HepG2 (cell line): ENCODE data around the gene TAF1B. TPM values are rescaled to one million over a fixed set of nuclear protein-coding genes. Genes with fewer than 3 reads are reported as not detected.

Source experiments
- ATAC-seq: fragments of 200-7000 bp; cut with Tn5 transposase; 3 replicates; pipeline ENCODE4 v1.9.1; 2020; ENCODE audit warnings: mild to moderate bottlenecking, moderate library complexity
- BruUV-seq: library from RNA; stranded (reverse); fragments of 400-500 nt; replicated peaks from 2 replicates; lab custom pipeline; 2021; lab: Mats Ljungman, UMichigan
- CTCF ChIA-PET: fragments of 300-600 bp; formaldehyde crosslinking; extraction: SDS; loops from one replicate; lab custom pipeline; 2021; ENCODE audit warnings: low total read pairs, inconsistent platforms, low intra/inter-chr PET ratio; lab: Yijun Ruan, JAX
- POLR2A ChIA-PET: fragments of 350-600 bp; sonication (Branson Sonifier 250); formaldehyde crosslinking; loops from one replicate; lab custom pipeline; 2020; ENCODE audit warnings: antibody characterized with exemption, inconsistent platforms; lab: Yijun Ruan, JAX
- DNase-seq: peaks from one replicate; pipeline ENCODE4 v3.0.0-alpha.2; 2015; ENCODE audit warnings: low spot score
- FAIRE-seq: peaks from 3 replicates; lab custom pipeline; 2011; peaks lifted over from hg19 to GRCh38; lab: Jason Lieb, UNC
- H2AFZ ChIP-seq: one replicate; pipeline ENCODE4 v1.6.1; 2011; ENCODE audit warnings: low read length, inconsistent platforms
- H3K27ac ChIP-seq: fragments of 300-600 bp; 3 replicates; pipeline ENCODE4 v1.8.0; 2011; ENCODE audit warnings: mixed run types, mild to moderate bottlenecking, mixed read lengths, low read length, inconsistent platforms; ENCODE audit not compliant: insufficient read depth; ENCODE audit errors: extremely low read length
- H3K27me3 ChIP-seq, 2 experiments: fragments of 200-600 bp in 1 of 2; 2 replicates in 1 of 2; 3 replicates in 1 of 2; pipeline versions ENCODE4 v1.6.0 to v1.8.0; 2011; ENCODE audit warnings: low read length in 2 of 2, mild to moderate bottlenecking in 2 of 2, moderate library complexity in 2 of 2, inconsistent platforms in 1 of 2; ENCODE audit not compliant: insufficient read depth in 2 of 2, control insufficient read depth in 1 of 2
- H3K36me3 ChIP-seq, 2 experiments: fragments of 200-600 bp in 1 of 2; replicated peaks in 1 of 2; 2 replicates in 1 of 2; 3 replicates in 1 of 2; pipeline versions ENCODE4 v1.5.1 to v1.8.0; 2011; ENCODE audit warnings: low read length in 2 of 2, inconsistent platforms in 1 of 2; ENCODE audit not compliant: insufficient read depth in 2 of 2, control insufficient read depth in 1 of 2
- H3K4me1 ChIP-seq: 2 replicates; pipeline ENCODE4 v1.5.1; 2012; ENCODE audit warnings: low read length, inconsistent platforms; ENCODE audit not compliant: insufficient read depth
- H3K4me2 ChIP-seq: 2 replicates; pipeline ENCODE4 v1.6.0; 2011; ENCODE audit warnings: low read depth, low read length, inconsistent platforms
- H3K4me3 ChIP-seq, 3 experiments: fragments of 200-600 bp in 1 of 3; sonication (generic), shearing (Covaris generic) in 1 of 3; replicated peaks in 1 of 3; 2 replicates each; pipeline ENCODE4 v1.5.1; 2011 to 2016; ENCODE audit warnings: low read length in 3 of 3, inconsistent platforms in 2 of 3, low read depth in 2 of 3, mild to moderate bottlenecking in 2 of 3, control low read depth in 1 of 3, mixed read lengths in 1 of 3; ENCODE audit not compliant: insufficient read depth in 1 of 3
- H3K79me2 ChIP-seq: one replicate; pipeline ENCODE4 v1.6.1; 2011; ENCODE audit warnings: low read length, inconsistent platforms; ENCODE audit not compliant: insufficient read depth
- H3K9ac ChIP-seq: 2 replicates; pipeline ENCODE4 v1.6.0; 2011; ENCODE audit warnings: mild to moderate bottlenecking, low read depth, low read length, inconsistent platforms; ENCODE audit not compliant: insufficient read depth
- H3K9me3 ChIP-seq: 2 replicates; pipeline ENCODE4 v1.5.1; 2012; ENCODE audit warnings: mild to moderate bottlenecking, low read length
- H4K20me1 ChIP-seq: 2 replicates; pipeline ENCODE4 v1.6.0; 2011; ENCODE audit warnings: inconsistent platforms, mild to moderate bottlenecking, low read length, moderate library complexity; ENCODE audit not compliant: insufficient read depth
- ARNT ChIP-seq: fragments of 450-650 bp; IDR thresholded peaks from 2 replicates; pipeline ENCODE4 v1.6.1; 2017
- CC2D1A ChIP-seq: sonication (generic); formaldehyde crosslinking; IDR thresholded peaks from 2 replicates; pipeline ENCODE4 v1.8.1; 2023; ENCODE audit warnings: mild to moderate bottlenecking, missing genetic modification reagents
- FOXJ3 ChIP-seq: sonication (generic); formaldehyde crosslinking; IDR thresholded peaks from 2 replicates; pipeline ENCODE4 v1.4.0; 2020; ENCODE audit warnings: missing genetic modification reagents, mild to moderate bottlenecking, borderline replicate concordance
- ISX ChIP-seq: sonication (generic); formaldehyde crosslinking; conservative IDR thresholded peaks from 2 replicates; pipeline ENCODE4 v1.5.0; 2020; ENCODE audit warnings: missing genetic modification reagents
- KAT7 ChIP-seq: IDR thresholded peaks from 2 replicates; pipeline ENCODE4 v1.6.1; 2018; ENCODE audit warnings: borderline replicate concordance, missing compliant biosample characterization
- MAZ ChIP-seq, 2 experiments: sonication (generic) in 1 of 2; formaldehyde crosslinking in 1 of 2; IDR thresholded peaks; 2 replicates each; pipeline versions ENCODE4 v1.5.0 to v1.6.1; 2012 to 2020; ENCODE audit warnings: low read depth in 2 of 2, mild to moderate bottlenecking in 2 of 2, borderline replicate concordance in 1 of 2, improper control_type of control experiment in 1 of 2, low read length in 1 of 2, missing genetic modification reagents in 1 of 2, moderate library complexity in 1 of 2
- MTA3 ChIP-seq: sonication (generic); formaldehyde crosslinking; IDR thresholded peaks from 2 replicates; pipeline ENCODE4 v1.4.0; 2020; ENCODE audit warnings: missing genetic modification reagents
- SOX5 ChIP-seq: IDR thresholded peaks from 2 replicates; pipeline ENCODE4 v1.6.1; 2016; ENCODE audit warnings: borderline replicate concordance
- TBP ChIP-seq: sonication (generic); formaldehyde crosslinking; IDR thresholded peaks from 2 replicates; pipeline ENCODE4 v1.5.0; 2020; ENCODE audit warnings: missing genetic modification reagents
- ZBTB3 ChIP-seq: sonication (generic); formaldehyde crosslinking; IDR thresholded peaks from 2 replicates; pipeline ENCODE4 v1.4.0; 2020; ENCODE audit warnings: low read depth, mild to moderate bottlenecking, moderate library complexity, missing genetic modification reagents, borderline replicate concordance
- ZNF614 ChIP-seq: IDR thresholded peaks from 2 replicates; pipeline ENCODE4 v1.6.1; 2018; ENCODE audit warnings: missing biosample characterization, missing genetic modification reagents, inconsistent platforms, borderline replicate concordance
- ZNF652 ChIP-seq: IDR thresholded peaks from 2 replicates; pipeline ENCODE4 v1.6.1; 2016; ENCODE audit warnings: low read depth, borderline replicate concordance
- WGBS: methylation state at CpG from one replicate; pipeline ENCODE4 v1.1.6; 2017; ENCODE audit warnings: low lambda C conversion rate; 5-methylcytosine and 5-hydroxymethylcytosine counted together
- in situ Hi-C: cut with HindIII; loops from 2 replicates; pipeline ENCODE4 v1.10.0; 2017; ENCODE audit warnings: low pct_unique_long_range_greater_than_20kb; ENCODE audit not compliant: extremely low pct_ligation_motif_present
- intact Hi-C: fragments of 100-400 bp; cut with micrococcal nuclease; formaldehyde crosslinking; loops from one replicate; pipeline ENCODE4 v1.10.0; 2022; ENCODE audit not compliant: unreplicated experiment
- polyA plus RNA-seq, 8 experiments: library from polyadenylated mRNA; depleted of rRNA in 3 of 8; stranded (reverse) in 7 of 8; unstranded in 1 of 8; fragments of >200 nt; fragmentation: Illumina TruSeq in 4 of 8; extraction: Trizol in 4 of 8; gene quantifications; 2 replicates each; pipeline versions ENCODE4 v1.2.1 to v1.2.3, GENCODE V29; 2011 to 2016; ENCODE audit warnings: low read depth in 4 of 8, missing spikeins in 1 of 8, mixed read lengths in 1 of 8; ENCODE audit not compliant: insufficient read depth in 1 of 8
- total RNA-seq, 5 experiments: library from RNA; depleted of rRNA; stranded (reverse); fragments of >200 nt; fragmentation: Illumina TruSeq; extraction: Trizol; gene quantifications; 2 replicates each; pipeline ENCODE4 v1.2.3, GENCODE V29; 2016; ENCODE audit warnings: low read depth in 1 of 5
- TF ChIP-seq, protein P1 (sequence below): sonication (generic); formaldehyde crosslinking; IDR thresholded peaks from 2 replicates; pipeline ENCODE4 v1.8.1; 2022; ENCODE audit warnings: mild to moderate bottlenecking, missing genetic modification reagents
- TF ChIP-seq, protein P2 (sequence below): sonication (generic); formaldehyde crosslinking; IDR thresholded peaks from 2 replicates; pipeline ENCODE4 v1.4.0; 2020; ENCODE audit warnings: mild to moderate bottlenecking, low read depth, missing genetic modification reagents
- TF ChIP-seq, protein P3 (sequence below): sonication (generic); formaldehyde crosslinking; IDR thresholded peaks from 2 replicates; pipeline ENCODE4 v1.5.0; 2020; ENCODE audit warnings: missing genetic modification reagents, mild to moderate bottlenecking, borderline replicate concordance
- TF ChIP-seq, protein P4 (sequence below): sonication (generic); formaldehyde crosslinking; IDR thresholded peaks from 2 replicates; pipeline ENCODE4 v1.5.1; 2020; ENCODE audit warnings: mild to moderate bottlenecking, moderate library complexity, missing genetic modification reagents

TAF1B gene
- total and polyA plus RNA-seq, 2 of the 13 experiments (the other 11 are each of a cell fraction or from before 2014, with no cell fraction given): 13.3 to 27.7 TPM

DNA sequence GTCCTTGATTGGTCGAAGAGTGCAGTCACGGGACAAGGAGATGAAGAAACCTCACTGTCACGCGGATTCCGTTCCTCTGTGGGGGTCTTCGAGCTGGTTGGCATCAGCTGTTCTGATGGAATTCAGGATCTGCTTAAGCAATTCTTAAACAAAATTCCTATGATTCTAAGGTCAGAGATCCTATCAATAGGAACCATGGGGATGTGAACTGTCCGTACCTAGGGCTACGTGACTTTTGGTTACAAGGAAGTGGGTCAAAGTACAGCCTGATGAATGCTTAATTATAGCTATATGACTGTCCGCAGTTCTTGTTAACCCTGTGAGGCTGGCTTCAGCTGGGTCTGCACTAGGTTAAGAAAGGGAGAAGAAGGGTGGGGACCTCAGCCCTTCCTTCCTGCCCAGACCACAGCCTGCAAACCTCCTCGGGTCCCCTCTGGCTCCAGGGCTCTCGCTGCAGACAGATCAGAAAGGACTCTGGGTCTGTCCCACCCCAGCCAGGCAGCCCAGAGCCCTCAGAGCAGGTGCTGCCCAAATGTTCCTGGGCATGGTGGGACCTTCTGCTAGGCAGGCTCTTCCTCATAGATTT lies 44.2 kb upstream of the TAF1B start (continued):
- TF ChIP-seq ARNT (no peak), ISX (no peak), ZBTB3 (CRISPR knock-in tag) (0 out of 2 replicates have a peak, but pooled peaks have one; percentile 22), SOX5 (no peak), ZNF652 (peak; percentile 94), FOXJ3 (CRISPR knock-in tag) (no peak), TBP (CRISPR knock-in tag) (no peak)
- TF ChIP-seq, protein P1, sequence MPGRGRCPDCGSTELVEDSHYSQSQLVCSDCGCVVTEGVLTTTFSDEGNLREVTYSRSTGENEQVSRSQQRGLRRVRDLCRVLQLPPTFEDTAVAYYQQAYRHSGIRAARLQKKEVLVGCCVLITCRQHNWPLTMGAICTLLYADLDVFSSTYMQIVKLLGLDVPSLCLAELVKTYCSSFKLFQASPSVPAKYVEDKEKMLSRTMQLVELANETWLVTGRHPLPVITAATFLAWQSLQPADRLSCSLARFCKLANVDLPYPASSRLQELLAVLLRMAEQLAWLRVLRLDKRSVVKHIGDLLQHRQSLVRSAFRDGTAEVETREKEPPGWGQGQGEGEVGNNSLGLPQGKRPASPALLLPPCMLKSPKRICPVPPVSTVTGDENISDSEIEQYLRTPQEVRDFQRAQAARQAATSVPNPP (CRISPR knock-in tag): no peak
- TF ChIP-seq, protein P2, sequence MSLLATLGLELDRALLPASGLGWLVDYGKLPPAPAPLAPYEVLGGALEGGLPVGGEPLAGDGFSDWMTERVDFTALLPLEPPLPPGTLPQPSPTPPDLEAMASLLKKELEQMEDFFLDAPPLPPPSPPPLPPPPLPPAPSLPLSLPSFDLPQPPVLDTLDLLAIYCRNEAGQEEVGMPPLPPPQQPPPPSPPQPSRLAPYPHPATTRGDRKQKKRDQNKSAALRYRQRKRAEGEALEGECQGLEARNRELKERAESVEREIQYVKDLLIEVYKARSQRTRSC: no peak

DNA sequence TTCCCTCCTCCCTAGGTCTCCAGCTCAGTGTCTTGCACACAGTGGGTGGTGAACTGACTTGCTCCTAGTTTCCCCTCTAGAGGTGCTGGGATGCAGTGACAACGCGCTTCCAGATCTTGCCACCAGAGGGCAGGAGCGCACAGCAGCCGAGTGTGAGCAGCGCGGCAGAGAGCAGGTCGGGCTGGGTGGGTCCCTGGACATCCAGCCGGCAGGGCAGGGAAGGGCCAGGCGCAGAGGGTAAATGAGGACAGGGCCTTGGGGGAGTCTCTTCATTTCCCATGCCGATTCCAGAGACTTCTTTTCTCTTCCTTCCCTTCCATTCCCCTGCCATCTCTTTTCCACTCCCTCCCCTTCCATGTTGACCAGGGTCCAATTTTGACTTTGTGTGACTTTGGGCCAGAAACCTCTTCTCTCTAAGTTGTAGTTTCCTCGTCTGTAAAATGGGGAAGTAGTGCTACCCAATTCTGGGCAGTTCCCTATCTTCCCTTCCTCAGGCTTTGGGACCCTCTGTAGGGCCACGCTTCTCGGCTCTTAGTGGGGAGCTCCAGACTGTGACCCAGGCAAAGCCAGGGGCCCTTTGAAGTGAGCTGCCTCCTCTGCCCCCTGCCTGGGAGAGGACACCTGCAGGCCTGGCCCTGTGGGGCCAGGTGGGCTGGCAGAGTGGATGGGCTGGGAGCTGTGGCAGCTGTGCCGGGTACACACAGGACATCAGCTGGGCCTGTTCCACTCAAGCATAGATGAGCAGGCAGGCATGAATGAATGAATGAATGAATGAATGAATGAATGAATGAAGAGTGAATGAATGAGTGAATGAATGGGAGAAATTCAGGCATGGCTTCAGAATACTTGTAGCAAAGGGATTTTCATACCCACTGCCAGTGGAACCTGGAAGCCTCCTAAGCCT lies 43.3 kb upstream of the TAF1B start:
- H3K4me2 ChIP-seq: peak overlapping the region; percentile 89
- 0 out of 2 replicates have a peak, but pooled peaks have one; percentile 68 for TF ChIP-seq CC2D1A (CRISPR knock-in tag)
- TF ChIP-seq MTA3 (CRISPR knock-in tag): no peak
- no peak for TF ChIP-seq MAZ (IDR thresholded peaks at IDR 0.05; ENCODE audit: borderline replicate concordance, low read depth, low read length)
- 0 out of 2 replicates have a peak, but pooled peaks have one; percentile 24 for TF ChIP-seq MAZ (CRISPR knock-in tag; IDR thresholded peaks at IDR 0.05; ENCODE audit: low read depth)
- TF ChIP-seq KAT7 (CRISPR knock-in tag): 0 out of 2 replicates have a peak, but pooled peaks have one; percentile 46
- peak; percentile 81; the same call in 1 of the 2 replicates for TF ChIP-seq ZNF614 (CRISPR knock-in tag)
- TF ChIP-seq, protein P3, sequence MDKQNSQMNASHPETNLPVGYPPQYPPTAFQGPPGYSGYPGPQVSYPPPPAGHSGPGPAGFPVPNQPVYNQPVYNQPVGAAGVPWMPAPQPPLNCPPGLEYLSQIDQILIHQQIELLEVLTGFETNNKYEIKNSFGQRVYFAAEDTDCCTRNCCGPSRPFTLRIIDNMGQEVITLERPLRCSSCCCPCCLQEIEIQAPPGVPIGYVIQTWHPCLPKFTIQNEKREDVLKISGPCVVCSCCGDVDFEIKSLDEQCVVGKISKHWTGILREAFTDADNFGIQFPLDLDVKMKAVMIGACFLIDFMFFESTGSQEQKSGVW (CRISPR knock-in tag): no peak
- TF ChIP-seq, protein P4, sequence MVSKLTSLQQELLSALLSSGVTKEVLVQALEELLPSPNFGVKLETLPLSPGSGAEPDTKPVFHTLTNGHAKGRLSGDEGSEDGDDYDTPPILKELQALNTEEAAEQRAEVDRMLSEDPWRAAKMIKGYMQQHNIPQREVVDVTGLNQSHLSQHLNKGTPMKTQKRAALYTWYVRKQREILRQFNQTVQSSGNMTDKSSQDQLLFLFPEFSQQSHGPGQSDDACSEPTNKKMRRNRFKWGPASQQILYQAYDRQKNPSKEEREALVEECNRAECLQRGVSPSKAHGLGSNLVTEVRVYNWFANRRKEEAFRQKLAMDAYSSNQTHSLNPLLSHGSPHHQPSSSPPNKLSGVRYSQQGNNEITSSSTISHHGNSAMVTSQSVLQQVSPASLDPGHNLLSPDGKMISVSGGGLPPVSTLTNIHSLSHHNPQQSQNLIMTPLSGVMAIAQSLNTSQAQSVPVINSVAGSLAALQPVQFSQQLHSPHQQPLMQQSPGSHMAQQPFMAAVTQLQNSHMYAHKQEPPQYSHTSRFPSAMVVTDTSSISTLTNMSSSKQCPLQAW (CRISPR knock-in tag): peak; percentile 87

More for the DNA sequence above, 43.3 kb upstream of the TAF1B start:
- 18% methylated on average over 14 of the region's 14 CpGs for WGBS
- Histone ChIP-seq H3K36me3 (no peaks in the 10 kb centered on the region), H3K4me3 (peak overlapping the region; percentile 32 to 70 (median 42)), H3K79me2 (no peaks in the 10 kb centered on the region), H3K9me3 (no peaks in the 10 kb centered on the region), H3K4me1 (peaks cover 78% of the 10 kb centered on the region), H3K27ac (no peak overlapping the region), H3K9ac (0 out of 2 replicates have a peak overlapping the region, but pooled peaks have one; percentile 21), H2AFZ (no peak overlapping the region), H3K27me3 (peaks cover 5 to 45% of the 10 kb centered on the region in 2 experiments; a peak in 4 of 5 replicates), H4K20me1 (no peaks in the 10 kb centered on the region)
- ChIA-PET POLR2A (interaction anchor here (1.0 kb wide), 2 partner anchors 43 to 160 kb away, joined by 3 to 4 read pairs; partner anchors contain the start of gene TAF1B), CTCF (interaction anchor here (0.6 to 3.3 kb wide), 7 partner anchors 13 to 249 kb away, joined by 3 to 14 read pairs (median 4); no protein-coding TSS in a partner anchor)
- DNase-seq (peak; percentile 77), FAIRE-seq (peak; percentile 83), ATAC-seq (peak; percentile 78)
- BruUV-seq: no TSS peak
- in situ Hi-C loops (loop anchor here (5.0 to 25.0 kb wide), 2 partner anchors 247 to 637 kb away; partner anchors contain the start of gene ODC1), intact Hi-C loops (loop anchor here (1.0 to 2.0 kb wide), 3 partner anchors 30 to 248 kb away; no protein-coding TSS in a partner anchor)
